CD4-positive, alpha-beta memory T cell (primary cell): Measurements from ENCODE around the gene RNU5D-1. TPM values are rescaled to one million over a fixed set of nuclear protein-coding genes. Genes with fewer than 3 reads are reported as not detected.
A peak's percentile ranks its signal among the peaks of the same experiment; 100 is the strongest.

Experiments
- CTCF ChIA-PET: fragments of 350-600 bp; sonication (Branson Sonifier 250); formaldehyde crosslinking; loops from one replicate; lab custom pipeline; 2021; ENCODE audit warnings: inconsistent platforms; ENCODE audit not compliant: partially characterized antibody; lab: Charles Lee
- POLR2A ChIA-PET: fragments of 350-600 bp; sonication (Branson Sonifier 250); formaldehyde crosslinking; loops from one replicate; lab custom pipeline; 2021; ENCODE audit not compliant: partially characterized antibody; lab: Charles Lee
- DNase-seq, 5 donors: peaks; one replicate each; pipeline versions ENCODE4 v3.0.0 to v3.0.0-alpha.2; 2020 to 2022; ENCODE audit warnings: mixed read lengths in 1 of 5
- H3K27ac ChIP-seq: one replicate; pipeline ENCODE4 v1.7.0; 2013; ENCODE audit warnings: low read depth, low read length
- H3K27me3 ChIP-seq: 2 replicates; pipeline ENCODE4 v1.7.0; 2013; ENCODE audit warnings: mild to moderate bottlenecking, low read length, moderate library complexity; ENCODE audit not compliant: insufficient read depth
- H3K36me3 ChIP-seq: 2 replicates; pipeline ENCODE4 v1.7.0; 2013; ENCODE audit warnings: mild to moderate bottlenecking, low read length, moderate library complexity; ENCODE audit not compliant: insufficient read depth
- H3K4me1 ChIP-seq: 2 replicates; pipeline ENCODE4 v1.7.0; 2013; ENCODE audit warnings: mild to moderate bottlenecking, low read length, moderate library complexity; ENCODE audit not compliant: insufficient read depth
- H3K4me3 ChIP-seq, 2 donors: one replicate each; pipeline ENCODE4 v1.7.0; 2013; ENCODE audit warnings: low read length in 2 of 2, mild to moderate bottlenecking in 1 of 2
- H3K9me3 ChIP-seq, 2 donors: one replicate each; pipeline ENCODE4 v1.7.0; 2013; ENCODE audit warnings: low read length in 2 of 2, control low read depth in 1 of 2; ENCODE audit not compliant: control insufficient read depth in 1 of 2
- H3K27ac Mint-ChIP-seq, 7 donors: one replicate each; pipeline ENCODE4 v1.8.0; 2020 to 2021; ENCODE audit warnings: mixed read lengths in 7 of 7, mild to moderate bottlenecking in 6 of 7, inconsistent platforms in 3 of 7, moderate library complexity in 3 of 7
- H3K27me3 Mint-ChIP-seq, 2 donors: one replicate each; pipeline ENCODE4 v1.8.0; 2020 to 2021; ENCODE audit warnings: mixed read lengths in 2 of 2
- H3K36me3 Mint-ChIP-seq, 2 donors: one replicate each; pipeline ENCODE4 v1.8.0; 2020 to 2021; ENCODE audit warnings: mixed read lengths in 2 of 2, inconsistent platforms in 1 of 2, mild to moderate bottlenecking in 1 of 2
- H3K4me1 Mint-ChIP-seq, 4 donors: one replicate each; pipeline ENCODE4 v1.8.0; 2020 to 2021; ENCODE audit warnings: mixed read lengths in 4 of 4, mild to moderate bottlenecking in 1 of 4
- H3K4me3 Mint-ChIP-seq, 8 donors: one replicate each; pipeline ENCODE4 v1.8.0; 2020 to 2021; ENCODE audit warnings: mixed read lengths in 8 of 8, mild to moderate bottlenecking in 7 of 8, moderate library complexity in 6 of 8, inconsistent platforms in 3 of 8
- H3K9me3 Mint-ChIP-seq, 8 donors: one replicate each; pipeline ENCODE4 v1.8.0; 2020 to 2021; ENCODE audit warnings: mixed read lengths in 8 of 8, mild to moderate bottlenecking in 5 of 8, inconsistent platforms in 3 of 8, moderate library complexity in 1 of 8
- intact Hi-C: fragments of 100-400 bp; cut with micrococcal nuclease; formaldehyde crosslinking; loops from one replicate; pipeline ENCODE4 v1.15.1; 2023
- polyA plus RNA-seq, 2 donors: library from polyadenylated mRNA; unstranded; fragments of 300-500 nt; fragmentation: Illumina TruSeq; gene quantifications; one replicate each; pipeline ENCODE4 v1.2.3, GENCODE V29; 2021
- total RNA-seq, 2 experiments: library from RNA; stranded (reverse); gene quantifications; one replicate each; pipeline ENCODE4 v1.2.3, GENCODE V29; 2021

RNU5D-1 gene
- total and polyA plus RNA-seq, 4 experiments from 2014 or later, result not detected

DNA sequence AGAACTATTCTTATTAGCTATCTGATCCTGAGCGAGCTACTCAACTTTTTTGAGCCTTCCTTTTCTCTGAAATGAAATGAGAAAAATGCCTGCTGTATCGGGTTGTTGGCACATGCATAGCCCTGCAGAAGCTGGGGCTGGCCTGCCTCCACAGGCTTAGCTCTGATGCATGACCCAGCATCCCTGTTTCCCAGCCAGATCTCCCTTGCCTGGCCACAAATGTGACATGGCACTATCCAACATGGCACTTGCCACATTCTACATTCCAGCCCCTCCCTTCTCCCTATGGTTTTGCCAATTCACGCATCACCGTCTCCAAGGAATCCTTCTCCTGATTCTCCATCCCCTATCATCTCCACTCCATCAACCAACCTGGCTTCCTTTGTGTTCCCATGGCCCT, 13.8 kb downstream of the RNU5D-1 start:
- peaks cover 45 to 68% (median 58%) of the 10 kb centered on the region in 4 donors for H3K4me1 Mint-ChIP-seq
- no peak for DNase-seq
- H3K27ac Mint-ChIP-seq, result peak overlapping the region in 3 of 7 donors; percentile 67 to 81 (median 80)
- H3K36me3 Mint-ChIP-seq, result no peaks in the 10 kb centered on the region
- H3K4me3 Mint-ChIP-seq, result no peak overlapping the region
- Histone ChIP-seq H3K9me3 (no peaks in the 10 kb centered on the region), H3K27me3 (no peaks in the 10 kb centered on the region), H3K27ac (no peak overlapping the region), H3K36me3 (no peaks in the 10 kb centered on the region), H3K4me3 (no peak overlapping the region), H3K4me1 (peaks cover 45% of the 10 kb centered on the region)
- no peaks in the 10 kb centered on the region for H3K27me3 Mint-ChIP-seq
- intact Hi-C loops, result loop anchor here (5.0 kb wide), 2 partner anchors 295 to 585 kb away; partner anchors contain the start of genes HECTD3 and UROD
- ChIA-PET CTCF (interaction anchor here (0.8 to 12.0 kb wide), 9 partner anchors 8 to 586 kb away, joined by 3 to 175 read pairs (median 3); partner anchors contain the start of gene RNU5D-1), POLR2A (interaction anchor here (0.8 to 8.6 kb wide), 3 partner anchors 10 to 58 kb away, joined by 3 to 182 read pairs (median 15); partner anchors contain the start of genes RNU5D-1 and RPS8)
- no peaks in the 10 kb centered on the region for H3K9me3 Mint-ChIP-seq

DNA sequence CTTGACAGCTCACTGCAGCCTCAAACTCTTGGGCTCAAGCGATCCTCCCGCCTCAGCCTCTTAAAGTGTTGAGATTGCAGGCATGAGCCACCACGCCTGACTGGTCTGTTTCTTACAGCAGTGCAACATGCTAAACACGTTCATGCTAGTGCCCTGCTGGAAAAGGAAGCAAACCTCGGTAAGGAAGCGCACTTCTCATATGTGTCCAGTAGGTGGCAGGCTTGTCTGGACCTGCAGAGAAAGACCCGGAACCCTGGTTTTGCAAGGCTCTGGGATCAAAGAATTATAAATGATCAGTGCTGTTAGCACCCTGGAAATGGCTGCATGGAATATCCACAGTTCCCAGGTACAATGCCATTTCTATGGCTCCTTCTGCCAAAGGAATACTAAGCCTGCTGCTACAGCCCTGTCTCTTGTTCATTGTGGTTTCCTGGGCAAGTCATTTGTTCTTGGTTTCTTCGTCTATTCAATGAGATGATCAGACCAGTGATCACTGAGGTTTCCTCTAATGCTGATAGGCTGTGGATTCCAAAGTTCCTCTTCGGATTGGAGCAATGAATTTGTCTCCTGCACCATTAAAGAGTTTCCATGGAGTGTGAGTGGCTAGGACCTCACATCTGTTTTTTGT, 15.9 kb downstream of the RNU5D-1 start:
- CTCF ChIA-PET, result interaction anchor here (0.6 to 12.0 kb wide), 10 partner anchors 8 to 776 kb away, joined by 3 to 175 read pairs (median 4); partner anchors contain the start of genes ARMH1, HECTD3, RNU5D-1 and TESK2
- intact Hi-C loops, result loop anchor here (1.0 to 5.0 kb wide), 3 partner anchors 14 to 587 kb away; partner anchors contain the start of genes HECTD3 and UROD
- H3K4me3 Mint-ChIP-seq, result peak overlapping the region in 7 of 8 donors; percentile 1 to 84 (median 62)
- POLR2A ChIA-PET, result interaction anchor here (0.9 to 8.6 kb wide), 3 partner anchors 11 to 16 kb away, joined by 3 to 182 read pairs (median 4); partner anchors contain the start of gene RNU5D-1
- peak; percentile 70 to 75 (median 74) for DNase-seq
- no peak overlapping the region for H3K27ac ChIP-seq
- H3K27me3 ChIP-seq, result no peaks in the 10 kb centered on the region
- no peaks in the 10 kb centered on the region for H3K9me3 Mint-ChIP-seq
- H3K36me3 ChIP-seq, result no peaks in the 10 kb centered on the region
- H3K4me1 ChIP-seq, result peaks cover 26% of the 10 kb centered on the region
- H3K9me3 ChIP-seq, result no peaks in the 10 kb centered on the region
- peaks cover 28 to 47% (median 39%) of the 10 kb centered on the region in 4 donors for H3K4me1 Mint-ChIP-seq
- H3K36me3 Mint-ChIP-seq, result no peaks in the 10 kb centered on the region
- H3K27ac Mint-ChIP-seq, result peak overlapping the region; percentile 8 to 88 (median 77)
- no peak overlapping the region for H3K4me3 ChIP-seq
- H3K27me3 Mint-ChIP-seq, result no peaks in the 10 kb centered on the region

DNA sequence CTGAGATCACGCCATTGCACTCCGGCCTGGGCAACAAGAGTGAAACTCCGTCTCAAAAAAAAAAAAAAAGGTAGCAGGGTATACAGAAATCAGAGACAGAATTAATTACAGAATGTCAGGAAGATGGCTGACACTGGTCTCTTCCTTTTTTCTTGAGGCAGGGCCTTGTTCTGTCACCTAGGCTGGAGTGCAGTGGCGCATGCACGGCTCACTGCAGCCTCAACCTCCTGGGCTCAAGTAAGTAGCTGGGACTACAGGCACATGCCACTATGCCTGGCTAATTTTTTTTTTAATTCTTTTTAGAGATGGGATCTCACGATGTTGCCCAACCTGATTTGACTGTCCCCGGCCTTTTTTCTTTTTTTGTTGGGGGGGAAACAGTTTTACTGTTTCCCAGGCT, 16.4 kb downstream of the RNU5D-1 start:
- intact Hi-C loops, result no loop called here
- Histone ChIP-seq H3K27me3 (no peaks in the 10 kb centered on the region), H3K4me3 (no peak overlapping the region), H3K36me3 (no peaks in the 10 kb centered on the region), H3K27ac (no peak overlapping the region), H3K9me3 (no peaks in the 10 kb centered on the region), H3K4me1 (peaks cover 23% of the 10 kb centered on the region)
- ChIA-PET CTCF (interaction anchor here (0.6 to 12.0 kb wide), 9 partner anchors 9 to 1484 kb away, joined by 3 to 175 read pairs (median 5); partner anchors contain the start of genes ARMH1, HECTD3, POMGNT1 and RNU5D-1), POLR2A (interaction anchor here (0.9 kb wide), 1 partner anchor 14 kb away, joined by 3 read pairs; no protein-coding TSS in a partner anchor)
- no peaks in the 10 kb centered on the region for H3K9me3 Mint-ChIP-seq
- H3K4me1 Mint-ChIP-seq, result peaks cover 26 to 43% (median 36%) of the 10 kb centered on the region in 4 donors
- no peaks in the 10 kb centered on the region for H3K36me3 Mint-ChIP-seq
- H3K27me3 Mint-ChIP-seq, result no peaks in the 10 kb centered on the region
- DNase-seq, result no peak
- H3K27ac Mint-ChIP-seq, result peak overlapping the region in 6 of 7 donors; percentile 0 to 88 (median 60)
- peak overlapping the region in 4 of 8 donors; percentile 1 to 84 (median 58) for H3K4me3 Mint-ChIP-seq

DNA sequence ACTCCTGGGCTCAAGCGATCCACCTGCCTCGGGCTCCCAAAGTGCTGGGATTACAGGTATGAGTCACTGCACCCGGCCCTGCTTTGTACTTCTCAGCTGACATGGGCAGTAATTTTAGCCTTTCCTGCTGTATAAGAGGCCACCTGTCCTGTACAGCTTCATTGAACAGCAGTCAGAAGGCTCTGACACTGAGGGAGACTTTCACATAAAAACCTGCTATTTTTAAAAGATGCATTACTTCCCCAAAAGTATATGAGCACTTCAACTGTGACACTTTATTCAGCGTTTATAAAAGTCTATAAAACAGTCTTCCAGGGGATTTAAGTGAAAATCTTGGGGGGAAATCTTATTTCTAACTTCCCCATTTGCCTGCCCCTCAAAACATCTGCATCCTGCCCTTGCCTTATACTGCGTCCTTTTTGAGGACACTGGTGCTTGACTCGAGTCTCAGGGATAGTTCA, 17.6 kb downstream of the RNU5D-1 start:
- Mint-ChIP-seq H3K36me3 (no peaks in the 10 kb centered on the region), H3K4me1 (peaks cover 20 to 40% (median 29%) of the 10 kb centered on the region in 4 donors), H3K4me3 (no peak overlapping the region), H3K27me3 (peaks cover 0 to 3% of the 10 kb centered on the region in 2 donors), H3K9me3 (no peaks in the 10 kb centered on the region), H3K27ac (no peak overlapping the region)
- H3K36me3 ChIP-seq, result no peaks in the 10 kb centered on the region
- POLR2A ChIA-PET, result interaction anchor here (1.7 kb wide), 1 partner anchor 8 kb away, joined by 7 read pairs; no protein-coding TSS in a partner anchor
- H3K9me3 ChIP-seq, result no peaks in the 10 kb centered on the region
- no peaks in the 10 kb centered on the region for H3K27me3 ChIP-seq
- intact Hi-C loops, result no loop called here
- CTCF ChIA-PET, result interaction anchor here (1.0 to 12.0 kb wide), 5 partner anchors 10 to 838 kb away, joined by 3 to 175 read pairs (median 6); partner anchors contain the start of genes AKR1A1 and RNU5D-1
- H3K4me1 ChIP-seq, result peaks cover 19% of the 10 kb centered on the region
- H3K27ac ChIP-seq, result no peak overlapping the region
- H3K4me3 ChIP-seq, result no peak overlapping the region
- DNase-seq, result no peak

DNA sequence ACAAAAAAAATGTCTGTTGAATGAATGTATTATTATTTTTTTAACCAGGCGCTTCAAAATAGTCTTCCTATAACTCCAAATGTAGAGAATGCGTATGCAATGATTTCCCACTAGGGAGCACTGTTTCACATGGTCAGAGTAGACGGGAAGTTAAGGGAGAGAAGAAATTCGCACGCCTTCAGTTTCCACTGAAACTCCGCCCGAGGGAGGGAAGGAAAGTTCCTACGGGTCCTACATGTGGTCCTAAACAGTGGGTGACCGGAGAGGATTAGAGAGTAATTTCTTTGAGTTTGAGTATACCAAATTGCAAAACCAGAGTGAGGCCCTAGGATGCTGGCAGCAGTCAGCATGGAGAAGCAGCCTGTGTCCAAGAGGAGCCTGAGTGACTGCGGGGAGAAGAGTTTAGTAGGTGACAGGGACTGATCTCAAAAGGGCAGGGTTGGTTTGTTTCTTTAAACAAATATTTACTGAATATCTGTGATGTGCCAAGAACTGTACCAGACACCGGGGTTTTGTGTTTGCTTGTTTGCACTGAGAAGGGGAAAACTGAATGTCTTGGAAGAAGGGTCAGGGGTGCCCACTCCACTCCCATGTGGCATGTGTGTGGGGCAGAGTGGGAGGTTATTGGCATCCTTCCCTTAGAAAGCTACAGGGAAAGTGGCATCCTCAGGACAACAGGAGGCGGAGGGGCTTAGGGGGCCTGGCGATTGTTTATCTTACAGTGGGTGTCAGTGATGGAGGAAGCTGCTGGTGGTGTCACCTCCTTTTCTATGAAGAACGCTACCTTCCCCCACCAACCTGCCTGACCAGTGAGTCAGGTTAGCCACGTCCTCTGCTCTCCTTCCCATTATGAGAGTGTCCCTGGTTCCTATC, 22.8 kb downstream of the RNU5D-1 start:
- Histone ChIP-seq H3K4me3 (no peak overlapping the region), H3K9me3 (no peaks in the 10 kb centered on the region), H3K27me3 (no peaks in the 10 kb centered on the region), H3K4me1 (peaks cover 11% of the 10 kb centered on the region), H3K27ac (no peak overlapping the region), H3K36me3 (no peaks in the 10 kb centered on the region)
- no peaks in the 10 kb centered on the region for H3K36me3 Mint-ChIP-seq
- intact Hi-C loops, result loop anchor here (1.0 kb wide), 1 partner anchor 785 kb away; no protein-coding TSS in a partner anchor
- H3K9me3 Mint-ChIP-seq, result no peaks in the 10 kb centered on the region
- peak overlapping the region in 4 of 7 donors; percentile 5 to 64 (median 36) for H3K27ac Mint-ChIP-seq
- peak; percentile 39 to 62 (median 54) for DNase-seq
- POLR2A ChIA-PET, result interaction anchor here (1.0 to 1.5 kb wide), 3 partner anchors 13 to 101 kb away, joined by 3 to 7 read pairs (median 4); partner anchors contain the start of gene BTBD19
- peaks cover 0 to 5% of the 10 kb centered on the region in 2 donors for H3K27me3 Mint-ChIP-seq
- peak overlapping the region; percentile 21 to 73 (median 58) for H3K4me3 Mint-ChIP-seq
- CTCF ChIA-PET, result interaction anchor here (0.8 to 1.9 kb wide), 8 partner anchors 9 to 784 kb away, joined by 3 to 6 read pairs (median 4); no protein-coding TSS in a partner anchor
- peaks cover 4 to 15% (median 5%) of the 10 kb centered on the region in 4 donors for H3K4me1 Mint-ChIP-seq

DNA sequence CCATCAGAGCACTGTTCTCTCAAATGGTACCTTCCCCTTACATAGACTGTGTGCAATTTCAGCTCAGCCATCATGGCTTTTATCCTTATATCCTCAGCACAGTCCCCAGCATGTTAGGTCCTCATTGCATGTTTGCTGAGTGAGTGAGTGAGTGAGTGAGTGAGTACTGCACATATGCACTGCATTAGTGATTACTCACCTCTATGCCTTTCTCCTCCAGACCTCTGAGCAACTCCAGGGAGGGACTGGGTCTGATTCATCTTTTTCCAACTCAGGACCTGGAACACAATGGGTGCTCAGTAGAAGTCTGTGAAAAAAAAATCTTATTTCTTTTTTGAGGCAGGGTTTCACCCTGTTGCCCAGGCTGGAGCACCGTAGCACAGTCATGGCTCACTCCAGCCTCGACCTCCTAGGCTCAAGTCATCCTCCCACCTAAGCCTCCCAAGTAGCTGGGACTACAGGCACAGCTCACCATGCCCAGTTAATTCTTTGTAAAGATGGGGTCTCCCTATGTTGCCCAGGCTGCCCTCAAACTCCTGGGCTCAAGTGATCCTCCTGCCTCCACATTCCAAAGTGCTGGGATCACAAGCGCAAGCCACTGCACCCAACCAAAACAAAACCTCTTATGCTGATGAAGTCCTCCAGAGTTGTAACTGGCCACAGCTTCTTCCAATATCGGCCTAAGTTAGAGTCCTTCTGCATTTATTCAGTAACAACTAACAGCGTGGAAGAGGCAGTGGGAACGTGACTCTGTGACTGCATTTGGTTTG, 23.7 kb downstream of the RNU5D-1 start:
- peaks cover 0 to 5% of the 10 kb centered on the region in 2 donors for H3K27me3 Mint-ChIP-seq
- no peak overlapping the region for H3K27ac ChIP-seq
- H3K9me3 Mint-ChIP-seq, result no peaks in the 10 kb centered on the region
- DNase-seq, result no peak
- ChIA-PET CTCF (interaction anchor here (0.8 to 2.0 kb wide), 4 partner anchors 8 to 279 kb away, joined by 3 to 13 read pairs (median 6); partner anchors contain the start of genes EIF2B3 and RNU5D-1), POLR2A (interaction anchor here (1.3 kb wide), 1 partner anchor 14 kb away, joined by 5 read pairs; no protein-coding TSS in a partner anchor)
- H3K4me1 Mint-ChIP-seq, result peaks cover 4 to 15% (median 5%) of the 10 kb centered on the region in 4 donors
- no peak overlapping the region for H3K27ac Mint-ChIP-seq
- peak overlapping the region in 1 of 8 donors; percentile 34 for H3K4me3 Mint-ChIP-seq
- peaks cover 11% of the 10 kb centered on the region for H3K4me1 ChIP-seq
- H3K36me3 ChIP-seq, result no peaks in the 10 kb centered on the region
- no peak overlapping the region for H3K4me3 ChIP-seq
- no peaks in the 10 kb centered on the region for H3K27me3 ChIP-seq
- intact Hi-C loops, result no loop called here
- H3K9me3 ChIP-seq, result no peaks in the 10 kb centered on the region
- no peaks in the 10 kb centered on the region for H3K36me3 Mint-ChIP-seq
